ENCODE results near the gene TGFA. TPM values are rescaled to one million over a fixed set of nuclear protein-coding genes. Genes with fewer than 3 reads are reported as not detected.
A peak's percentile ranks its signal among the peaks of the same experiment; 100 is the strongest.
"Not testable (repeated sequence)": the region's sequence is repeated elsewhere in the genome, so short reads cannot be mapped to it uniquely, and the experiment has no call there.

The TGFA gene
- total and polyA plus RNA-seq, 7 experiments from 2014 or later: 0.44 to 3.2 (median 1.9) TPM; not detected in 1

GRCh38 chr2:70468878-70469277 is 84.7 kb downstream of the TGFA start:
- Mint-ChIP-seq H3K27ac (peak overlapping the region in 1 of 9 donors; percentile 21), H3K9me3 (peaks cover 0 to 3% (median 0%) of the 10 kb centered on the region in 11 donors), H3K4me1 (peaks cover 9 to 52% (median 35%) of the 10 kb centered on the region in 7 donors), H3K4me3 (peak overlapping the region in 1 of 10 donors; percentile 14), H3K27me3 (peaks cover 0 to 5% (median 0%) of the 10 kb centered on the region in 5 donors), H3K36me3 (peaks cover 0 to 3% (median 0%) of the 10 kb centered on the region in 5 donors)
- Histone ChIP-seq H3K4me3 (ENCODE audit: low read length) (no peak overlapping the region), H3K27ac (ENCODE audit: low read depth, low read length) (no peak overlapping the region), H3K4me1 (ENCODE audit: control insufficient read depth in 2 of 2, insufficient read depth in 2 of 2, low read length in 2 of 2) (peaks cover 0 to 25% of the 10 kb centered on the region in 2 donors), H3K9me3 (ENCODE audit: control insufficient read depth in 2 of 3, low read length in 3 of 3) (no peaks in the 10 kb centered on the region), H3K27me3 (ENCODE audit: control insufficient read depth in 2 of 2, insufficient read depth in 2 of 2, low read length in 2 of 2) (no peaks in the 10 kb centered on the region), H3K36me3 (ENCODE audit: control insufficient read depth in 2 of 3, insufficient read depth in 3 of 3, low read length in 3 of 3) (no peaks in the 10 kb centered on the region)
- intact Hi-C loops (cut with micrococcal nuclease): no loop called here
- POLR2A ChIA-PET: no interaction called here
- no peak for ATAC-seq
- DNase-seq: no peak
- CTCF ChIA-PET: interaction anchor here (0.6 kb wide), 1 partner anchor 12 kb away, joined by 3 read pairs; no protein-coding TSS in a partner anchor

DNA sequence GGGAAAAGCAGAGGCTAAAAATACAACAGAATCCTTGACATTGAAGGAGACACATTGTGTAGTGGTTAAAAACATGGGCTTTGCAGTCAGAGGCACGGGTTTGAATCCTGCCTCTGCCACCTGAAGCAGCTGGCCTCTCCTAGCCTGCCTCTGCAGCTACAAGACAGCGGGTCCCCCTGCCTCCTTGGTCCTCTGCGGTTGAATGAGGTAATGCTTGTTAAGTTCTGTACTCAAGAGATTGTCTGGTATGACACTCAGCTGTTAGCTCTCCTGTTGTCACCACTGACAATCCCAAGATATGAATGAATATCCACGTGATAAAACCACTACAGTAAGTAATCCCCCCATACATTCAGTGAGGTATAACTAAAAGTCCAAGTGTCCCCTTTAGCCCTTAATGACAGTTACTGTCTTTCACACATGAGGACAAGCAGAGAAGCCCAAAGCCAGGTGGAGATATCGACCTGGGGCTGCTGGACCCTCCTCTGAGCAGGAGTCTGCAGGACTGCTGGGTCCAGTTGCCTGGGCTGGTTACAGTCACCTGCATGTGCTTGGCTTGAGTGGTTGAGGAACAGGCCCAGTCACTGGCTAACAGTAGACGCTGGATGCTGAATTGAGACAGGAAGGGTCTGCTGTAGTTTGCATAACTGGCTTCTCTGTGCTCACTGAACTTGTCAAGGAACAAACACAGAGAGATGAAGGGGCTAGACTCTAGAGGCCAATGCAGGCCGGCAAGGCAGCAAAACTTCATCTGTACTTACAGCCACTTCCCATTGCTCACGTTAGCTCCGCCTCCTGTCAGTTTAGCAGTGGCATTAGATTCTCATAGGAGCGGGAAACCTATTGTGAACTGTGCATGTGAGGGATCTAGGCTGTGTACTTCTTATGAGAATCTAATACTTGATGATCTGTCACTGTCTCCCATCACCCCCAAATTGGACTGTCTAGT is 85.5 kb downstream of the TGFA start:
- peaks cover 0 to 18% of the 10 kb centered on the region in 2 donors for H3K4me1 ChIP-seq (ENCODE audit: control insufficient read depth in 2 of 2, insufficient read depth in 2 of 2, low read length in 2 of 2)
- peaks cover 0 to 5% (median 0%) of the 10 kb centered on the region in 5 donors for H3K27me3 Mint-ChIP-seq
- peaks cover 0 to 3% (median 0%) of the 10 kb centered on the region in 5 donors for H3K36me3 Mint-ChIP-seq
- peaks cover 0 to 3% (median 0%) of the 10 kb centered on the region in 11 donors for H3K9me3 Mint-ChIP-seq
- H3K4me1 Mint-ChIP-seq: peaks cover 4 to 44% (median 28%) of the 10 kb centered on the region in 7 donors
- no peak overlapping the region for H3K4me3 ChIP-seq (ENCODE audit: low read length)
- peak overlapping the region in 1 of 9 donors; percentile 21 for H3K27ac Mint-ChIP-seq
- H3K4me3 Mint-ChIP-seq: no peak overlapping the region
- H3K27me3 ChIP-seq (ENCODE audit: control insufficient read depth in 2 of 2, insufficient read depth in 2 of 2, low read length in 2 of 2): no peaks in the 10 kb centered on the region
- CTCF ChIA-PET: interaction anchor here (0.6 kb wide), 1 partner anchor 11 kb away, joined by 3 read pairs; no protein-coding TSS in a partner anchor
- no peak for DNase-seq
- intact Hi-C loops (cut with micrococcal nuclease): no loop called here
- H3K36me3 ChIP-seq (ENCODE audit: control insufficient read depth in 2 of 3, insufficient read depth in 3 of 3, low read length in 3 of 3): no peaks in the 10 kb centered on the region
- no peak overlapping the region for H3K27ac ChIP-seq (ENCODE audit: low read depth, low read length)
- no peaks in the 10 kb centered on the region for H3K9me3 ChIP-seq (ENCODE audit: control insufficient read depth in 2 of 3, low read length in 3 of 3)
- no peak for ATAC-seq
- POLR2A ChIA-PET: interaction anchor here (1.0 kb wide), 1 partner anchor 13 kb away, joined by 3 read pairs; no protein-coding TSS in a partner anchor

DNA sequence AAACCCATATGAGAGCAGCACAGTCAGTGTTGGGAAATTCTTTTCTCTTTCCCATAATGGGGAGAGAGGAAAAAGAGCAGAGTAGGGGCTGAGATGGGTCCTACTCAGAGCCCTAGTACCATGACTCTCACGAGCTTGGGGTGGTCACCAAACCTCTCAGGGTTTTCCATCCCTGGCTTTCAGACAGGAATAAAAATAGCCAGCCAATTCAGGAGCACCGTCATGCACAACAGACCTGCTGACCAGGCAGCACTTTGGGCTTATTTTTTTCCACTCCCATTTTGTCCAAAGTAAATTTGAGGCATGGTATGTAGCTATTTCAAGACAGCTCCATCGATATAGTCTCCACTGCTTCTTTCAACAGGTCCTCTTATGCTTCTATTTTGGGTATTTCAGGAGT is 86.4 kb downstream of the TGFA start:
- H3K36me3 Mint-ChIP-seq: peaks cover 0 to 6% (median 0%) of the 10 kb centered on the region in 5 donors
- peaks cover 0 to 3% (median 0%) of the 10 kb centered on the region in 11 donors for H3K9me3 Mint-ChIP-seq
- Histone ChIP-seq H3K4me1 (ENCODE audit: control insufficient read depth in 2 of 2, insufficient read depth in 2 of 2, low read length in 2 of 2) (peaks cover 0 to 12% of the 10 kb centered on the region in 2 donors), H3K4me3 (ENCODE audit: low read length) (no peak overlapping the region), H3K27ac (ENCODE audit: low read depth, low read length) (no peak overlapping the region), H3K9me3 (ENCODE audit: control insufficient read depth in 2 of 3, low read length in 3 of 3) (no peaks in the 10 kb centered on the region), H3K27me3 (ENCODE audit: control insufficient read depth in 2 of 2, insufficient read depth in 2 of 2, low read length in 2 of 2) (no peaks in the 10 kb centered on the region), H3K36me3 (ENCODE audit: control insufficient read depth in 2 of 3, insufficient read depth in 3 of 3, low read length in 3 of 3) (no peaks in the 10 kb centered on the region)
- DNase-seq: no peak
- H3K4me3 Mint-ChIP-seq: no peak overlapping the region
- ATAC-seq: no peak
- intact Hi-C loops (cut with micrococcal nuclease): no loop called here
- H3K4me1 Mint-ChIP-seq: peaks cover 2 to 35% (median 22%) of the 10 kb centered on the region in 7 donors
- no peak overlapping the region for H3K27ac Mint-ChIP-seq
- peaks cover 0 to 5% (median 0%) of the 10 kb centered on the region in 5 donors for H3K27me3 Mint-ChIP-seq
- ChIA-PET CTCF (no interaction called here), POLR2A (interaction anchor here (1.0 kb wide), 1 partner anchor 14 kb away, joined by 3 read pairs; no protein-coding TSS in a partner anchor)

- intact Hi-C loops (cut with micrococcal nuclease); H3K27ac ChIP-seq (ENCODE audit: low read depth, low read length); CTCF ChIA-PET; H3K4me3 Mint-ChIP-seq; H3K27ac Mint-ChIP-seq; POLR2A ChIA-PET; H3K9me3 Mint-ChIP-seq; H3K4me3 ChIP-seq (ENCODE audit: low read length); H3K9me3 ChIP-seq (ENCODE audit: control insufficient read depth in 2 of 3, low read length in 3 of 3); H3K27me3 Mint-ChIP-seq; ATAC-seq; DNase-seq; H3K36me3 ChIP-seq (ENCODE audit: control insufficient read depth in 2 of 3, insufficient read depth in 3 of 3, low read length in 3 of 3); H3K27me3 ChIP-seq (ENCODE audit: control insufficient read depth in 2 of 2, insufficient read depth in 2 of 2, low read length in 2 of 2): not testable (repeated sequence)
- peaks cover 2 to 29% (median 22%) of the 10 kb centered on the region in 7 donors for H3K4me1 Mint-ChIP-seq
- peaks cover 0 to 12% of the 10 kb centered on the region in 2 donors for H3K4me1 ChIP-seq (ENCODE audit: control insufficient read depth in 2 of 2, insufficient read depth in 2 of 2, low read length in 2 of 2)
- H3K36me3 Mint-ChIP-seq: peaks cover 0 to 10% (median 0%) of the 10 kb centered on the region in 5 donors
These were observed 87.0 kb downstream of the TGFA start for GRCh38 chr2:70466647-70467046.

- ATAC-seq (no peak), DNase-seq (no peak)
- no peaks in the 10 kb centered on the region for H3K36me3 ChIP-seq (ENCODE audit: control insufficient read depth in 2 of 3, insufficient read depth in 3 of 3, low read length in 3 of 3)
- Mint-ChIP-seq H3K4me3 (no peak overlapping the region), H3K9me3 (peaks cover 0 to 3% (median 0%) of the 10 kb centered on the region in 11 donors), H3K27ac (no peak overlapping the region), H3K27me3 (peaks cover 0 to 17% (median 0%) of the 10 kb centered on the region in 5 donors), H3K4me1 (peaks cover 0 to 7% (median 2%) of the 10 kb centered on the region in 7 donors), H3K36me3 (peaks cover 0 to 13% (median 0%) of the 10 kb centered on the region in 5 donors)
- ChIA-PET POLR2A (no interaction called here), CTCF (no interaction called here)
- no peak overlapping the region for H3K27ac ChIP-seq (ENCODE audit: low read depth, low read length)
- H3K9me3 ChIP-seq (ENCODE audit: control insufficient read depth in 2 of 3, low read length in 3 of 3): no peaks in the 10 kb centered on the region
- H3K27me3 ChIP-seq (ENCODE audit: control insufficient read depth in 2 of 2, insufficient read depth in 2 of 2, low read length in 2 of 2): no peaks in the 10 kb centered on the region
- intact Hi-C loops (cut with micrococcal nuclease): no loop called here
- H3K4me3 ChIP-seq (ENCODE audit: low read length): no peak overlapping the region
- H3K4me1 ChIP-seq (ENCODE audit: control insufficient read depth in 2 of 2, insufficient read depth in 2 of 2, low read length in 2 of 2): no peaks in the 10 kb centered on the region
These were observed 89.6 kb downstream of the TGFA start for GRCh38 chr2:70463997-70464396.

- no peaks in the 10 kb centered on the region for H3K36me3 ChIP-seq (ENCODE audit: control insufficient read depth in 2 of 3, insufficient read depth in 3 of 3, low read length in 3 of 3)
- intact Hi-C loops (cut with micrococcal nuclease): no loop called here
- H3K4me1 Mint-ChIP-seq: peaks cover 0 to 5% (median 1%) of the 10 kb centered on the region in 7 donors
- H3K9me3 ChIP-seq (ENCODE audit: control insufficient read depth in 2 of 3, low read length in 3 of 3): no peaks in the 10 kb centered on the region
- no peak overlapping the region for H3K4me3 Mint-ChIP-seq
- ATAC-seq (no peak), DNase-seq (no peak)
- no peak overlapping the region for H3K27ac Mint-ChIP-seq
- peaks cover 0 to 21% (median 0%) of the 10 kb centered on the region in 5 donors for H3K27me3 Mint-ChIP-seq
- H3K36me3 Mint-ChIP-seq: peaks cover 0 to 13% (median 0%) of the 10 kb centered on the region in 5 donors
- no peaks in the 10 kb centered on the region for H3K27me3 ChIP-seq (ENCODE audit: control insufficient read depth in 2 of 2, insufficient read depth in 2 of 2, low read length in 2 of 2)
- H3K27ac ChIP-seq (ENCODE audit: low read depth, low read length): no peak overlapping the region
- CTCF ChIA-PET: interaction anchor here (1.1 kb wide), 1 partner anchor 11 kb away, joined by 3 read pairs; no protein-coding TSS in a partner anchor
- POLR2A ChIA-PET: no interaction called here
- no peak overlapping the region for H3K4me3 ChIP-seq (ENCODE audit: low read length)
- no peaks in the 10 kb centered on the region for H3K4me1 ChIP-seq (ENCODE audit: control insufficient read depth in 2 of 2, insufficient read depth in 2 of 2, low read length in 2 of 2)
- peaks cover 0 to 3% (median 0%) of the 10 kb centered on the region in 11 donors for H3K9me3 Mint-ChIP-seq
These were observed 90.0 kb downstream of the TGFA start for GRCh38 chr2:70463581-70463980.

Data from naive thymus-derived CD4-positive, alpha-beta T cell (primary cell).